ENCODE measurements around the gene NNT.

- no peak for TF ChIP-seq EZH2 (IDR thresholded peaks at IDR 0.05; ENCODE audit: borderline replicate concordance, low read depth, low read length, poor library complexity, severe bottlenecking)
- TF ChIP-seq, protein P1, sequence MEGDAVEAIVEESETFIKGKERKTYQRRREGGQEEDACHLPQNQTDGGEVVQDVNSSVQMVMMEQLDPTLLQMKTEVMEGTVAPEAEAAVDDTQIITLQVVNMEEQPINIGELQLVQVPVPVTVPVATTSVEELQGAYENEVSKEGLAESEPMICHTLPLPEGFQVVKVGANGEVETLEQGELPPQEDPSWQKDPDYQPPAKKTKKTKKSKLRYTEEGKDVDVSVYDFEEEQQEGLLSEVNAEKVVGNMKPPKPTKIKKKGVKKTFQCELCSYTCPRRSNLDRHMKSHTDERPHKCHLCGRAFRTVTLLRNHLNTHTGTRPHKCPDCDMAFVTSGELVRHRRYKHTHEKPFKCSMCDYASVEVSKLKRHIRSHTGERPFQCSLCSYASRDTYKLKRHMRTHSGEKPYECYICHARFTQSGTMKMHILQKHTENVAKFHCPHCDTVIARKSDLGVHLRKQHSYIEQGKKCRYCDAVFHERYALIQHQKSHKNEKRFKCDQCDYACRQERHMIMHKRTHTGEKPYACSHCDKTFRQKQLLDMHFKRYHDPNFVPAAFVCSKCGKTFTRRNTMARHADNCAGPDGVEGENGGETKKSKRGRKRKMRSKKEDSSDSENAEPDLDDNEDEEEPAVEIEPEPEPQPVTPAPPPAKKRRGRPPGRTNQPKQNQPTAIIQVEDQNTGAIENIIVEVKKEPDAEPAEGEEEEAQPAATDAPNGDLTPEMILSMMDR (conservative IDR thresholded peaks at IDR 0.05; ENCODE audit: low read depth, low read length), result no peak
These were observed 49.6 kb upstream of the NNT start for GRCh38 chr5:43553381-43553780.

All from A673 (cell line).